Muscle layer of duodenum (tissue), 2 donors: Measurements from ENCODE around the gene TDRD15.

Experiments used
- H3K27ac ChIP-seq: one replicate; pipeline ENCODE4 v1.7.0; 2013; ENCODE audit warnings: mild to moderate bottlenecking, low read length
- H3K27me3 ChIP-seq: one replicate; pipeline ENCODE4 v1.7.0; 2013; ENCODE audit warnings: low read depth, mild to moderate bottlenecking, control low read depth, low read length
- H3K36me3 ChIP-seq, 2 donors: one replicate each; pipeline ENCODE4 v1.7.0; 2013; ENCODE audit warnings: low read length in 2 of 2, control low read depth in 1 of 2, mild to moderate bottlenecking in 1 of 2; ENCODE audit not compliant: insufficient read depth in 2 of 2, control insufficient read depth in 1 of 2
- H3K4me1 ChIP-seq, 2 donors: one replicate each; pipeline ENCODE4 v1.7.0; 2013; ENCODE audit warnings: low read length in 2 of 2, mild to moderate bottlenecking in 2 of 2, control low read depth in 1 of 2, moderate library complexity in 1 of 2; ENCODE audit not compliant: insufficient read depth in 2 of 2, control insufficient read depth in 1 of 2
- H3K4me3 ChIP-seq, 2 donors: one replicate each; pipeline ENCODE4 v1.7.0; 2013; ENCODE audit warnings: low read length in 2 of 2, low read depth in 1 of 2, mild to moderate bottlenecking in 1 of 2
- H3K9me3 ChIP-seq, 2 donors: one replicate each; pipeline ENCODE4 v1.7.0; 2013; ENCODE audit warnings: low read length in 2 of 2, control low read depth in 1 of 2, mild to moderate bottlenecking in 1 of 2; ENCODE audit not compliant: control insufficient read depth in 1 of 2
- donor health status: healthy.

TDRD15 gene

GRCh38 chr2:21183726-21184125, 60.0 kb downstream of the TDRD15 start:
- no peak overlapping the region for H3K27ac ChIP-seq
- H3K9me3 ChIP-seq, result no peaks in the 10 kb centered on the region
- no peaks in the 10 kb centered on the region for H3K4me1 ChIP-seq
- no peaks in the 10 kb centered on the region for H3K36me3 ChIP-seq
- H3K27me3 ChIP-seq, result no peaks in the 10 kb centered on the region
- no peak overlapping the region for H3K4me3 ChIP-seq

- H3K4me3 ChIP-seq, result no peak overlapping the region
- no peaks in the 10 kb centered on the region for H3K27me3 ChIP-seq
- H3K9me3 ChIP-seq, result no peaks in the 10 kb centered on the region
- H3K4me1 ChIP-seq, result no peaks in the 10 kb centered on the region
- H3K27ac ChIP-seq, result no peak overlapping the region
- no peaks in the 10 kb centered on the region for H3K36me3 ChIP-seq
These were observed 67.8 kb downstream of the TDRD15 start for GRCh38 chr2:21191535-21191934.
